Eye (tissue), 1 donor: ENCODE data around the gene SAMD8.
"Not testable (repeated sequence)": the region's sequence is repeated elsewhere in the genome, so short reads cannot be mapped to it uniquely, and the experiment has no call there.

Experiments used
- DNase-seq: peaks from one replicate; pipeline ENCODE4 v3.0.0-alpha.2; 2015

Gene SAMD8

DNA sequence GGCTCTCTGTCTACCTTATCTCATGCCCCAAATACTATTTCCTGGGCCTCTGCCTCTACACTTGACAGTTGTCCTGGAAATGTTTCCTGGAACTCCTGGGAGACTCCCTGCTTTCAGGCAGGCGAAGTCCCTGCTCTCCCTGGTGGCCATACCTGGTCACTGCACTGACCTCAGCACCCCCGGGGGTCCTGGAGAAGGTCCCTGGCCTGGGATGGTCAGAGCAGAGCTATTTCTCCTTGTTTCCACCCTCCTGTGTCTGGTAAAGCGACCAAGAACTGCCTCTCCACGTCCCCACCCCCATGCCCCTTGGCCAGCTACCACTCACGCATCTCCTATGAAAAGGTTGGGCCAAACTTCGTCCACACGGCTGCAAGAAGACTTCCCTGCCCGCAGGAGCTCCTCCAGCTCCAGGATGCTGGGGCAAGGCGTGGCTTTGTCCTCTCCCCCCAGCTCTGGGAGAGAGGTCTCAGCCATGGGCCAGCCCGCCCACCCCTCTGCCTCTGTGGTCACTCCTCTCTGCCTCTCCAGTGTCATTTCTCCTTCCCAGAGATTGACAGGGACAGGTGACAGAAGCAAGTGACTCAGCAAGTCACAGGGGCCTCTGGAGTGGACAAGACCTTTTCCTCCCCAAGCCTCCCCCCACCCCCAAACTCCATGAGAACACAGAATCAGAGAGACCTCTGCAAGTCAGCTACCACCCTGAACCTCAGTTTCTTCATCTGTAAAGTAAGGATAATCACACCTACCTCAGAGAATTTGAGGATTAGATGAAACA is 2.6 kb upstream of the SAMD8 start:
- peak; percentile 45 for DNase-seq

- no peak for DNase-seq
These were observed 2.0 kb upstream of the SAMD8 start for GRCh38 chr10:75109459-75109778.

GRCh38 chr10:75110006-75110632 is 1.3 kb upstream of the SAMD8 start:
- DNase-seq = no peak

DNA sequence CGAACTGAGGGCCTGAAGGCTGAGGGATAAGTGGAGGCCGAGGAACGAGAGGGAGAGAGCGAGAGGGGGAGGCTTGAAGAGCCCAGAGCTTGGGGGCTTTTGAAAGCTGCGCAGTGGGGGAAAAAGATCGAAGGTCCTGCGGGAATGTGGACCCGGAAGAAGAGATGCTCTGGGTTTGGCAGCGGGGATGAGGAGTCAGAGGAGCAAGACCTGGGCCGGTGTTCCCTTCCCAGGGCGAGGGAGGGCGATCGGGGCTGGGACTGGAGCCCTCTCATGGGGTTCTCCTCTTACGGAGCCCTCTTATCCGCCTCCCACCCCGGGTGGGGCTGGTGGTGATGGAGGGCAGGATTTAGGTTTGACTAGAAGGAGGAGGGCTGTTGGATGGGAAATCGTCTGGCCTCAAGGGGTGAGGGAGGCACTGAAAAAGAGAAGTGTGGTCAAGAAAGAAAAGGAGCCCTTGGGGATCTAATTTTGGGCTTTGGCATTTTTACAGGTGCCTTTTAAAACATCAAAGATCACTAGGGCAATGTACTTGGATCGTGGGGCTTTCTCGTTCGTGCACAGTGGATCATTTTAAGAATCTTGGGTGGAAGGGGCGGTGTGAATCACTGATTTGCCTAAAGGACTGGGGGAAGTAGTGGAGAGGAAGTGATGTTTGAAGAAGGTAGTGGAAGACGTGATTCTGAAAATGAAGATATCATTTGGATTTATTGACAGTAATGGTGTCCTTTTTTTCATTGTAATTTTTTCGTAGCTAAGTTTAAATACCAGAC is 637 bp downstream of the SAMD8 start:
- peak; percentile 90 for DNase-seq

DNA sequence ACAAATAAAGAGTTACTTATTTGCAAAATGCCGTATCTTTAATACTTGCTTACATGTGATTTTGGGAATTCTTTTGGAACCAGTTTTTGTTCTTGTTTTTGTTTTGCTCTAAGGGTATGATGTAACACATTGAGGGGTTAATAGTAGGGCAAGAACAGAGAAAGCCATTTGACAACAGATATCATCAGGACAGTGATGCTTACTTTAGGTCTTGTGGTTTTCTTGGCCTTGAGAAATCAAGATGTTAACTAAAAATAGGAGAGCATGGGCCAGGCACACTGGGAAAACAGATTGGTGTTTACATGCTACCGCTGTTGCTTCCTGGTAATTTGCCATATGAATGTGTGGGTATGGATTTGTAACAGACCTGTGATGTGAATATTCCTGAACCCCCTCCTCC is 3.7 kb downstream of the SAMD8 start:
- DNase-seq = no peak

DNA sequence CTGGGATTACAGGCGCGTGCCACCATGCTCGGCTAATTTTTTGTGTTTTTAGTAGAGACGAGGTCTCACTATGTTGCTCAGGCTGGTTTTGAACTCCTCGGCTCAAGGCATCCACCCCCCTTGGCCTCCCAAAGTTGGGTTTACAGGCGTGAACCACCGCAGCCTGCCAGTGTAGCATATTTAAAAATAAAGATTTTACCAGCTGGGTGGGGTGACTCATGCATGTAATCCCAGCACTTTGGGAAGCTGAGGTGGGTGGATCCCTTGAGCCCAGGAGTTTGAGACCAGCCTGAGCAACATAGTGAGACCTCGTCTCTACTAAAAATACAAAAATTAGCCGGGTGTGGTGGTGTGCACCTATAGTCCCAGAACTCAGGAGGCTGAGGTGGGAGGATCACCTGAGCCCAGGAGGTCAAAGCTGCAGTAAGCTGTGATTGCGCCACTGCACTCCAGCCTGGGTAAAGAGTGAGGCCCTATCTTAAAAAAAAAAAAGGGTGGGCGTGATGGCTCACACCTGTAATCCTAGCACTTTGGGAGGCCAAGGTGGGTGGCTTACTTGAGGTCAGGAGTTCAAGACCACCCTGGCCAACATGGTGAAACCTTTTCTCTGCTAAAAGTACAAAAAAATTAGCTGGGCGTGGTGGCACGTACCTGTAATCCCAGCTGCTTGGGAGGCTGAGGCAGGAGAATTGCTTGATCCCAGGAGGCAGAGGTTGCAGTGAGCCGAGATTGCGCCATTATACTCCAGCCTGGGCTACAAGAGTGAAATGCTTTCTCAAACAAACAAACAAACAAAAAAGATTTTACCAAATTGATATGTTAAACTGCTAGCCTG is 5.7 kb downstream of the SAMD8 start:
- DNase-seq = not testable (repeated sequence)

DNA sequence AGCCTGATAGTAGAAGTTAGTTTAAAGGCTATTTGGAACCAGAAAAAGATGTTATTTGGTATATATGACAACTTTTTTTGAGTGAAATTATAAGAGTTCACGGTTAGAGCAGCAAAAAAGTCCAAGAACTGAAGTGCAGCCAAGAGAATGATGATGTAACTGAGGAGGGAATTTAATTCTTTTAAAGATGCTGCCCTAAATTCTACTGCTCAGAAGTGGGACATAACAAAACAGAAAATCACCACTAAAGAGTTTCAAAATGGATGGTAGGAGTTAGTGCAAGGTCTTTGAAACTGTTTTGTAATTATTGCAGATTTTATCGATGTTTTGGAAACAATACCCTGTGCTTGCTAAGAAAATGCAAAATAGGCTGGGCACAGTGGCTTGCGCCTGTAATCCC is 6.5 kb downstream of the SAMD8 start:
- no peak for DNase-seq

- not testable (repeated sequence) for DNase-seq
These were observed 8.1 kb downstream of the SAMD8 start for GRCh38 chr10:75119444-75120066.

GRCh38 chr10:75121322-75121721 is 9.9 kb downstream of the SAMD8 start:
- no peak for DNase-seq

- DNase-seq = no peak
These were observed 11.0 kb downstream of the SAMD8 start for GRCh38 chr10:75122505-75122904.

GRCh38 chr10:75123088-75123682 is 11.7 kb downstream of the SAMD8 start:
- DNase-seq = no peak

DNA sequence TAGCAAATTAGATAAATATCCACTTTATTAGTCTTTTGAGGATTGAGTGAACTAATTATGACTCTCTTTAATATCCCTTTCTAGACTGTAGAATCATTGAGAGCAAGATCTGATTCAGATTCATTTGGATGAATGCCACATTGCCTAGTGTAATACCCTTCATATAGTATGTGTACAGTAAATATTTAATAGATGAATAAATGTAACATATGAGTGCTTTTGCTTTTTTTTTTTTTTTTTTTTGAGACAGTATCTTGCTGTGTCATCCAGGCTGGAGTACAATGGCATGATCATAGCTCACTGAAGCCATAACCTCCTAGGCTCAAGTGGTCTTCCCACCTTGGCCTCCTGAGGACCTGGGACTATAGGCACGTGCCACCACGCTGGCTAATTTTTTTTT is 14.8 kb downstream of the SAMD8 start:
- no peak for DNase-seq

DNA sequence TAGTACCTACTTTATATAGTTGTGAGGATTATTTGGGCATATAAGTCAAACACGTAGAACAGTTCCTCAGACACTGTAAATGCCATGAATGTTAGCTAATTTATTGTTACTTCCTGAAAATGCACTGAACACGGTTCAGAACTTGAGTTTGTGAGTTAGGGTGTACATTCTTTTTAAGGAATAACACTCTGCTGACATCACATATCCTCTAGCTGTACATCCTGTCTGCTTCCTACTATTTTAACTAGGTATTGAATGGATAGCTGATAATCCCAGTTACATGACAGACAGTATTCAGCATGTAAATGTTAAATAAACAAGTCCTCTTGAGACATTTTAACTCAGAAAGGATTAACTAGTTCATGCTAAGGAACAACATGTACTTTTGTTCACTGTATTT is 16.0 kb downstream of the SAMD8 start:
- no peak for DNase-seq

- not testable (repeated sequence) for DNase-seq
These were observed 17.5 kb downstream of the SAMD8 start for GRCh38 chr10:75128985-75129384.

- DNase-seq = no peak
These were observed 18.1 kb downstream of the SAMD8 start for GRCh38 chr10:75129537-75129936.

DNA sequence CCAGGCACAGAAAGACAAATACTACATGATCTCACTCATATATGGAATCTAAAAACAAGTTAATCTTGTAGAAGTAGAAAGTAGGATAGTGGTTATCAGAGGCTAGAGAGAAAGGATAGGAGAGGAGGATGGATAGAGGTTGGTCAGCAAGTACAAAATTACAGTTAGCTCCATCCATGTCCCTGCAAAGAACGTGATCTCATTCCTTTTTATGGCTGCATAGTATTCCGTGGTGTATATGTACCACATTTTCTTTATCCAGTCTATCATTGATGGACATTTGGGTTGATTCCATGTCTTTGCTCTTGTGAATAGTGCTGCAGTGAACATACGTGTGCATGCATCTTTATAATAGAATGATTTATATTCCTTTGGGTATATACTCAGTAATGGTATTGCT is 22.2 kb downstream of the SAMD8 start:
- DNase-seq = not testable (repeated sequence)

- no peak for DNase-seq
These were observed 24.9 kb downstream of the SAMD8 start for GRCh38 chr10:75136346-75136745.

DNA sequence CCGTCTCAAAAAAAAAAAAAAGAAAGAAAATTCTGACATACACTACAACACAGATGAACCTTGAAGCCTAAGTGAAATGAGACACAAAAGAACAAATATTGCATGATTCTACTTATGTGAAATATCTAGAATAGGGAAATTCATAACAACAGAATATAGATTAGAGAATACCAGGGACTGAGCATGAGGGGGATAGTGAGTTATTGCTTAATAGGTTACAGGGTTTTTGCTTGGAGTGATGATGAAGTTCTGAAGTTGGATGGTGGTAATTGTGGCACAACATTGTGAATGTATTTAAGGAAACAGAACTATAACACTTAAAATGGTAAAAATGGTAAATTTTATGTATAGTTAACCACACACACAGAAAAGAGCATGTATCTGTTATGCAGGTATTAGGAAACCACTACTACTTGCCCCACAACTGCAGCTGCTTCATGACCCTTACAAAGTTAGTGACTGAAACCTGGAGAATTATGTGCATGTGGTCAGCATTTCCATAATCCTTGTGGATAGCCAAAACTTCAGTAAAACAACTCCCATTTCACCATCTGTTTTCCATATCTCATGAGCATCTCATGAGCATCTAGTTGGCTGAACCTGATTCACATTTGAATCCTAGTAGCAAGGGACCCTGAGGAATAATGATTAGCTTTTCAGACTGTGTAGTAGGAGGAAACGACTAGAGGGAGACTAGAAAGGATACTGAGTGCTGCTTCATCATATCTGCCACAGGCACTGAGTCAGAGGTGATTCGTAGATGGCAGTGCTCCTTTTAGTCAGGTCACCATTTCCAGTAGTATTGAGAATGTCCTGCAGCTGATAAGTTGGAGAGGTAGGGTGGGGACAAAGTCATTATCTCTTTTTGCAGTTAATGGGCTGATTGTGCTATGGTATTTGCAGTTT is 26.3 kb downstream of the SAMD8 start:
- no peak for DNase-seq

DNA sequence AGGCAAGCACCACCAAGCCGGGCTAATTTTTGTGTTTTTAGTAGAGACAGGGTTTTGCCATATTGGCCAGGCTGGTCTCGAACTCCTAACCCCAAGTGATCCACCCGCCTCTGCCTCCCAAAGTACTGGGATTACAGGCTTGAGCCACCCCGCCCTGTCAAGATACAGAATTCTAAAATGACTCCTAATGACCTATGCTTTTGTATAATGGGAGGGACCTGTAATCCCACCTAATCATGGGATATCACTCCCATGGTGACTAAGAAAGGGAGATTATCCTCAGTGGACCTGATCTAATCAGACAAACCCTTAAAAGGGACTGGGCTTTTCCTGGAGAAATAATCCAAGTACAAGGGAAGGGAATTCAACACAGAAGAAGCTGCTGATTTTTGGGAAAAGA is 28.8 kb downstream of the SAMD8 start:
- no peak for DNase-seq

DNA sequence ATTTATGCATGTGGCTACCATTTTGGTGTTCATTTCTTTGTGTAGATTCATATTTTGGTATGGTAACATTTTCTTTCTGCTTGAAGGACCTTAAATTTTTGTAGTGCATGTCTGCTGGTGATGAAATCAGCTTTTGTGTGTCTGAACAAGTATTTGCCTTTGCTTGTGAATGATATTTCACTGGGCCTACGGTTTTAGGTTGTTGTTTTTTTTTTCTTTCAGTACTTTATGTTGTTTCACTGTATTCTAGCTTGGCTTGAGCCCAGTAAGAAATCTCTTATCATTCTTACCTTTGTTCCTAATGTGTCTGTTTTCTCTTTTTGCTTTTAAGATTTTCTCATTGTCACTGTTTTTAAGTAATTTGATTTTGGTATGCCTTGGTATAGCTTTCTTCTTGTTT is 31.9 kb downstream of the SAMD8 start:
- no peak for DNase-seq

- DNase-seq = no peak
These were observed 34.1 kb downstream of the SAMD8 start for GRCh38 chr10:75145590-75145989.
